Left lung (tissue), 14 donors: ENCODE data around the gene MALT1. TPM values are rescaled to one million over a fixed set of nuclear protein-coding genes. Genes with fewer than 3 reads are reported as not detected.

Source experiments
- ATAC-seq: fragments of 200-7000 bp; cut with Tn5 transposase; one replicate; pipeline ENCODE4 v1.9.1; 2020; ENCODE audit warnings: moderate library complexity
- DNase-seq, 4 donors: peaks; one replicate each; pipeline ENCODE4 v3.0.0-alpha.2; 2013 to 2020
- H3K27ac ChIP-seq, 2 donors: fragments of 200-600 bp; sonication (generic) in 1 of 2; one replicate each; pipeline versions ENCODE4 v1.5.0 to v1.8.0; 2020 to 2021
- H3K27me3 ChIP-seq, 2 donors: fragments of 200-600 bp; sonication (generic) in 1 of 2; one replicate each; pipeline versions ENCODE4 v1.5.0 to v1.8.0; 2020 to 2021
- H3K36me3 ChIP-seq, 2 donors: fragments of 200-600 bp; sonication (generic) in 1 of 2; one replicate each; pipeline versions ENCODE4 v1.5.0 to v1.8.0; 2020 to 2021
- H3K4me1 ChIP-seq, 2 donors: fragments of 200-600 bp; one replicate each; pipeline ENCODE4 v1.8.0; 2021
- H3K4me3 ChIP-seq, 2 donors: fragments of 200-600 bp; sonication (generic) in 1 of 2; one replicate each; pipeline versions ENCODE4 v1.5.0 to v1.8.0; 2020 to 2021; ENCODE audit warnings: mild to moderate bottlenecking in 1 of 2
- H3K9me3 ChIP-seq, 2 donors: fragments of 200-600 bp; sonication (generic) in 1 of 2; one replicate each; pipeline versions ENCODE4 v1.5.0 to v1.8.0; 2020 to 2021
- CTCF ChIP-seq, 2 donors: fragments of 200-600 bp; sonication (generic) in 1 of 2; IDR thresholded peaks; one replicate each; pipeline versions ENCODE4 v1.5.0 to v1.8.0; 2021; ENCODE audit warnings: antibody characterized with exemption in 2 of 2
- intact Hi-C, 2 donors: fragments of 100-400 bp; cut with DNase I; formaldehyde crosslinking; loops; one replicate each; pipeline versions ENCODE4 v1.11.2 to v1.14.2; 2022
- long read RNA-seq, 12 donors: library from polyadenylated mRNA in 2 of 12; unstranded in 2 of 12; transcript quantifications; one replicate each; pipeline ENCODE4 v2.0.0 and lab custom pipeline, GENCODE V29; 2019 to 2026
- polyA plus RNA-seq, 6 donors: library from polyadenylated mRNA; unstranded; fragments of 120-200 nt; gene quantifications; one replicate each; pipeline ENCODE4 v1.2.1, GENCODE V29; 2013; ENCODE audit not compliant: insufficient read length in 6 of 6
- total RNA-seq, 2 donors: library from RNA; stranded (reverse); fragmentation: NEBNext Ultra II Directional; extraction: Animal tissue kit (Norgen Biotek cat#: 25700); gene quantifications; one replicate each; pipeline ENCODE4 v1.2.1, GENCODE V29; 2021
- donor health status: DM: no; HTN: yes; CAD: no.
- donor health status: DM: no; HTN: no; CAD: no.

The MALT1 gene
- 10 to 100 TPM; 17.1 to 23.0 TPM for total RNA-seq
- polyA plus RNA-seq = 10 to 100 TPM; 19.9 to 31.4 (median 22.9) TPM
- long read RNA-seq, donor 1, full-length matches to known transcripts = 1 of 1 reads
- long read RNA-seq, donor 1, partial matches to known transcripts = 0 of 1 reads
- long read RNA-seq, donor 1, other reads (novel, unspliced or antisense) = 0 of 1 reads
- long read RNA-seq, donor 2, full-length matches to known transcripts = 1 of 1 reads
- long read RNA-seq, donor 2, partial matches to known transcripts = 0 of 1 reads
- long read RNA-seq, donor 2, other reads (novel, unspliced or antisense) = 0 of 1 reads
- long read RNA-seq, donor 3, full-length matches to known transcripts = 1 of 1 reads
- long read RNA-seq, donor 3, partial matches to known transcripts = 0 of 1 reads
- long read RNA-seq, donor 3, other reads (novel, unspliced or antisense) = 0 of 1 reads
- long read RNA-seq, donor 4 = 0 reads
- long read RNA-seq, donor 5, full-length matches to known transcripts = 2 of 2 reads
- long read RNA-seq, donor 5, partial matches to known transcripts = 0 of 2 reads
- long read RNA-seq, donor 5, other reads (novel, unspliced or antisense) = 0 of 2 reads
- long read RNA-seq, donor 6, full-length matches to known transcripts = 4 of 4 reads
- long read RNA-seq, donor 6, partial matches to known transcripts = 0 of 4 reads
- long read RNA-seq, donor 6, other reads (novel, unspliced or antisense) = 0 of 4 reads
- long read RNA-seq, donor 7 = 0 reads
- long read RNA-seq, donor 8, full-length matches to known transcripts = 1 of 1 reads
- long read RNA-seq, donor 8, partial matches to known transcripts = 0 of 1 reads
- long read RNA-seq, donor 8, other reads (novel, unspliced or antisense) = 0 of 1 reads
- long read RNA-seq, donor 9 = 0 reads
- long read RNA-seq, donor 10, partial matches to known transcripts = 3 of 4 reads
- long read RNA-seq, donor 10, other reads (novel, unspliced or antisense) = 1 of 4 reads
- long read RNA-seq, donor 11 = 0 reads
- long read RNA-seq, donor 12 = 0 reads

- peak within 1 kb of the TSS; percentile 62 to 69 for H3K4me3 ChIP-seq
- no peaks in the 10 kb centered on the region for H3K36me3 ChIP-seq
- peak within 1 kb of the TSS; percentile 97 for H3K27ac ChIP-seq
- DNase-seq (peak; percentile 89 to 99 (median 96)), ATAC-seq (peak; percentile 97)
- TF ChIP-seq CTCF (IDR thresholded peaks at IDR 0.05) = no peak
- H3K4me1 ChIP-seq = peaks cover 19 to 34% of the 10 kb centered on the region in 2 donors
- no peaks in the 10 kb centered on the region for H3K27me3 ChIP-seq
- no peaks in the 10 kb centered on the region for H3K9me3 ChIP-seq
- intact Hi-C loops = no loop called here
Observed at GRCh38 chr18:58671111-58671631, at the start of gene MALT1. TSS of gene MALT1 (plus strand) at chr18:58671465. CDS start at chr18:58671644, 179 bp downstream.

- Histone ChIP-seq H3K9me3 (no peaks in the 10 kb centered on the region), H3K36me3 (no peaks in the 10 kb centered on the region), H3K27me3 (no peaks in the 10 kb centered on the region), H3K4me3 (no peak overlapping the region), H3K27ac (no peak overlapping the region), H3K4me1 (no peaks in the 10 kb centered on the region)
- no peak for TF ChIP-seq CTCF (IDR thresholded peaks at IDR 0.05)
- intact Hi-C loops = no loop called here
- no peak for DNase-seq
- no peak for ATAC-seq
Observed at GRCh38 chr18:58624011-58624410, 47.3 kb upstream of the MALT1 start.

GRCh38 chr18:58625839-58626238 lies 45.4 kb upstream of the MALT1 start:
- no peak overlapping the region for H3K27ac ChIP-seq
- DNase-seq = no peak
- TF ChIP-seq CTCF (IDR thresholded peaks at IDR 0.05) = no peak
- no peaks in the 10 kb centered on the region for H3K36me3 ChIP-seq
- H3K27me3 ChIP-seq = no peaks in the 10 kb centered on the region
- H3K9me3 ChIP-seq = no peaks in the 10 kb centered on the region
- no peaks in the 10 kb centered on the region for H3K4me1 ChIP-seq
- intact Hi-C loops = no loop called here
- no peak for ATAC-seq
- H3K4me3 ChIP-seq = no peak overlapping the region

- Histone ChIP-seq H3K27me3 (no peaks in the 10 kb centered on the region), H3K36me3 (no peaks in the 10 kb centered on the region), H3K9me3 (no peaks in the 10 kb centered on the region), H3K27ac (no peak overlapping the region), H3K4me1 (no peaks in the 10 kb centered on the region), H3K4me3 (no peak overlapping the region)
- intact Hi-C loops = no loop called here
- DNase-seq (no peak), ATAC-seq (no peak)
- TF ChIP-seq CTCF (IDR thresholded peaks at IDR 0.05) = no peak
Observed at GRCh38 chr18:58630071-58630470, 41.2 kb upstream of the MALT1 start.
